ENCODE measurements around the gene FAM181A. TPM values are rescaled to one million over a fixed set of nuclear protein-coding genes. Genes with fewer than 3 reads are reported as not detected.

Gene FAM181A
- total RNA-seq, 1 experiment from 2014 or later: not detected

DNA sequence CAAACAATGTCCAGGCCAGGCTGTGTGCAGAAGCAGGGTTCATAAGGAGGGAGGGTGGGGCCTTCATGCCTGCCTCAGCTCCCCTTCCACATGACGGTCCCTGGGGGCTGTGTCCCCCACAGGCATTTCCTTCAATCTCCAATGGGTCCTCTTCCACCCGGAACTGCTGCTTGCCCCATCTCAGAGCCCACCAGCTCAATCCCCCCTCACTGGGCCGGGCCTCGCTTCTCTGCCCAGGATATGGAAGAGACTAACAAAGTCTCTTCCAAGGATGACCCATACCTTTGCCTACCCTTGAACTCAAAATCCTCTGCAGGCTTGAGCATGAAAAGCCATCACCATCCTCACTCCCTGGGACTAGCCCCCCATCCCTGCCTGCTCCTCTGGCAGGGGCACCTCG lies 28.4 kb upstream of the FAM181A start:
- H4K5ac ChIP-seq (ENCODE audit: insufficient read length, low read depth, low read length): no peak overlapping the region
- H3T11ph ChIP-seq (ENCODE audit: low read length): no peak overlapping the region
- no peak overlapping the region for H2BK15ac ChIP-seq (ENCODE audit: low read depth, low read length)
- no peak overlapping the region for H2AFZ ChIP-seq (ENCODE audit: low read length)
- no peak overlapping the region for H2BK20ac ChIP-seq (ENCODE audit: low read depth, low read length, poor library complexity, severe bottlenecking)
- H2AK5ac ChIP-seq (ENCODE audit: insufficient read length, low read length): no peak overlapping the region
- no peak overlapping the region for H3K18ac ChIP-seq (ENCODE audit: insufficient read length, low read depth, low read length)
- H3K56ac ChIP-seq (ENCODE audit: insufficient read length, low read depth, low read length): no peak overlapping the region
- H3K4me1 Mint-ChIP-seq: peaks cover 20 to 23% of the 10 kb centered on the region in 2 experiments
- H3K23me2 ChIP-seq (ENCODE audit: insufficient read length, low read depth, low read length, poor library complexity, severe bottlenecking): no peaks in the 10 kb centered on the region
- no peak for DNase-seq
- TF ChIP-seq, protein P1, sequence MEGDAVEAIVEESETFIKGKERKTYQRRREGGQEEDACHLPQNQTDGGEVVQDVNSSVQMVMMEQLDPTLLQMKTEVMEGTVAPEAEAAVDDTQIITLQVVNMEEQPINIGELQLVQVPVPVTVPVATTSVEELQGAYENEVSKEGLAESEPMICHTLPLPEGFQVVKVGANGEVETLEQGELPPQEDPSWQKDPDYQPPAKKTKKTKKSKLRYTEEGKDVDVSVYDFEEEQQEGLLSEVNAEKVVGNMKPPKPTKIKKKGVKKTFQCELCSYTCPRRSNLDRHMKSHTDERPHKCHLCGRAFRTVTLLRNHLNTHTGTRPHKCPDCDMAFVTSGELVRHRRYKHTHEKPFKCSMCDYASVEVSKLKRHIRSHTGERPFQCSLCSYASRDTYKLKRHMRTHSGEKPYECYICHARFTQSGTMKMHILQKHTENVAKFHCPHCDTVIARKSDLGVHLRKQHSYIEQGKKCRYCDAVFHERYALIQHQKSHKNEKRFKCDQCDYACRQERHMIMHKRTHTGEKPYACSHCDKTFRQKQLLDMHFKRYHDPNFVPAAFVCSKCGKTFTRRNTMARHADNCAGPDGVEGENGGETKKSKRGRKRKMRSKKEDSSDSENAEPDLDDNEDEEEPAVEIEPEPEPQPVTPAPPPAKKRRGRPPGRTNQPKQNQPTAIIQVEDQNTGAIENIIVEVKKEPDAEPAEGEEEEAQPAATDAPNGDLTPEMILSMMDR (conservative IDR thresholded peaks at IDR 0.05): no peak
- H3K9ac ChIP-seq (ENCODE audit: extremely low read depth, insufficient read length, low read length): no peak overlapping the region
- no peak overlapping the region for H4K8ac ChIP-seq (replicated peaks; ENCODE audit: insufficient read length, low read depth, low read length)
- H3K9me3 ChIP-seq (ENCODE audit: control insufficient read depth, low read depth, low read length): no peaks in the 10 kb centered on the region
- H3K23ac ChIP-seq (ENCODE audit: insufficient read length, low read depth, low read length): no peak overlapping the region
- no peak overlapping the region for H3K4me3 Mint-ChIP-seq
- H4K20me1 ChIP-seq (ENCODE audit: control insufficient read depth, insufficient read depth, insufficient read length): no peaks in the 10 kb centered on the region
- no peak overlapping the region for H3K4me2 ChIP-seq (ENCODE audit: insufficient read depth, insufficient read length, low read length)
- no peak overlapping the region for H3K27ac Mint-ChIP-seq
- H3K79me1 ChIP-seq (ENCODE audit: insufficient read depth, low read depth, low read length, poor library complexity, severe bottlenecking): no peaks in the 10 kb centered on the region
- no CpG with 5 or more reads among the region's 5 CpGs for WGBS (ENCODE audit: extremely low coverage, insufficient read length, low lambda C conversion rate)
- no peak overlapping the region for H2BK120ac ChIP-seq (ENCODE audit: low read depth, low read length, poor library complexity, severe bottlenecking)
- no peak overlapping the region for H2BK12ac ChIP-seq (ENCODE audit: insufficient read length, low read depth, low read length)
- H3K27ac ChIP-seq (ENCODE audit: insufficient read length, low read depth, low read length): no peak overlapping the region
- no peaks in the 10 kb centered on the region for H3K4me1 ChIP-seq (ENCODE audit: insufficient read depth, low read length)
- H4K91ac ChIP-seq (ENCODE audit: insufficient read length, low read depth, low read length): no peak overlapping the region
- peaks cover 1% of the 10 kb centered on the region for H3K27me3 Mint-ChIP-seq (ENCODE audit: low read depth)
- no peaks in the 10 kb centered on the region for H3K9me3 Mint-ChIP-seq
- H3K27me3 ChIP-seq (ENCODE audit: insufficient read depth, low read length): no peaks in the 10 kb centered on the region
- H3K4ac ChIP-seq (ENCODE audit: low read depth, low read length): no peak overlapping the region
- H3K14ac ChIP-seq (ENCODE audit: insufficient read depth, low read length): no peak overlapping the region
- H3K36me3 Mint-ChIP-seq (ENCODE audit: insufficient read depth in 1 of 3, low read depth in 3 of 3): no peaks in the 10 kb centered on the region
- H2BK5ac ChIP-seq (ENCODE audit: insufficient read length, low read length): no peak overlapping the region
- no peaks in the 10 kb centered on the region for H3K79me2 ChIP-seq (ENCODE audit: insufficient read depth, low read length)

All from H9 (cell line).